Sigmoid colon (tissue), 4 donors: Measurements from ENCODE around the gene ALG12.

Experiments used
- CTCF ChIP-seq, 4 experiments: fragments of 450-650 bp in 3 of 4; fragments of 200-600 bp in 1 of 4; IDR thresholded peaks; one replicate each; pipeline ENCODE4 v1.5.1; 2016 to 2019; ENCODE audit warnings: antibody characterized with exemption in 4 of 4, mild to moderate bottlenecking in 3 of 4, moderate library complexity in 2 of 4
- EP300 ChIP-seq, 4 donors: sonication (generic); formaldehyde crosslinking; IDR thresholded peaks; one replicate each; pipeline ENCODE4 v1.6.1; 2017; ENCODE audit warnings: antibody characterized with exemption in 4 of 4
- POLR2A ChIP-seq, 2 donors: fragments of 450-650 bp; IDR thresholded peaks; one replicate each; pipeline ENCODE4 v1.6.1; 2016; ENCODE audit warnings: antibody characterized with exemption in 2 of 2, mild to moderate bottlenecking in 2 of 2, moderate library complexity in 2 of 2

DNA sequence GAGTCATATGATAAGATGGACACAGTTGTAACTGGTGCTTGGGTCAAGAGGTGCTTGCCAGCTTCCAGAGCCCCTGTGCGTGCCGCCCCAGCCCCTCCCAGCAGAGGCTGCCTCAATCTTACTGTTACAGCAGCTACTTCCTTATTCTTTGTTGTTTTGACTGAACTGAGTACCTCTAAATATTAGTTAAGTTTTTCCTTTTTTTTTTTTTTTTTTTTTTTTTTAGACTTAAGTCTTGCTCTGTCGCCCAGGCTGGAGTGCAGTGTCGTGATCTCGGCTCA is 55.8 kb downstream of the ALG12 start:
- TF ChIP-seq CTCF (IDR thresholded peaks at IDR 0.05), result no peak
- TF ChIP-seq EP300 (IDR thresholded peaks at IDR 0.05), result no peak
- no peak for TF ChIP-seq POLR2A (IDR thresholded peaks at IDR 0.05)
